ENCODE results near the gene N4BP2L1.
"Not testable (repeated sequence)": the region's sequence is repeated elsewhere in the genome, so short reads cannot be mapped to it uniquely, and the experiment has no call there.

Gene N4BP2L1

GRCh38 chr13:32390048-32390447 is 37.9 kb downstream of the N4BP2L1 start:
- DNase-seq (ENCODE audit: low read depth): no peak

- no peak for DNase-seq (ENCODE audit: low read depth)
These were observed 42.5 kb downstream of the N4BP2L1 start for GRCh38 chr13:32385410-32385809.

- DNase-seq (ENCODE audit: low read depth): no peak
These were observed 43.2 kb downstream of the N4BP2L1 start for GRCh38 chr13:32384702-32385101.

- no peak for DNase-seq (ENCODE audit: low read depth)
These were observed 43.9 kb downstream of the N4BP2L1 start for GRCh38 chr13:32383836-32384618.

GRCh38 chr13:32381539-32381938 is 46.4 kb downstream of the N4BP2L1 start:
- no peak for DNase-seq (ENCODE audit: low read depth)

GRCh38 chr13:32378012-32378411 is 49.9 kb downstream of the N4BP2L1 start:
- DNase-seq (ENCODE audit: low read depth): no peak

- no peak for DNase-seq (ENCODE audit: low read depth)
These were observed 51.1 kb downstream of the N4BP2L1 start for GRCh38 chr13:32376642-32377415.

GRCh38 chr13:32370805-32371204 is 57.1 kb downstream of the N4BP2L1 start:
- no peak for DNase-seq (ENCODE audit: low read depth)

GRCh38 chr13:32362574-32362973 is 65.4 kb downstream of the N4BP2L1 start:
- DNase-seq (ENCODE audit: low read depth): no peak

GRCh38 chr13:32355935-32356334 is 72.0 kb downstream of the N4BP2L1 start:
- not testable (repeated sequence) for DNase-seq (ENCODE audit: low read depth)

GRCh38 chr13:32354040-32354439 is 73.9 kb downstream of the N4BP2L1 start:
- no peak for DNase-seq (ENCODE audit: low read depth)

- DNase-seq (ENCODE audit: low read depth): not testable (repeated sequence)
These were observed 77.0 kb downstream of the N4BP2L1 start for GRCh38 chr13:32350839-32351441.

Data from stimulated activated CD8-positive, alpha-beta memory T cell treated with anti-CD3 and anti-CD28 coated beads, Interleukin-7, amount 100 ng/mL, for 24 hours (primary cell).